HG02938 (cell line): ENCODE measurements around the gene ABTB1.

Experiments
- ATAC-seq: cut with Tn5 transposase; IDR thresholded peaks from one replicate; pipeline ENCODE4 v1.9.1; 2021; ENCODE audit warnings: mild to moderate bottlenecking, moderate library complexity; ENCODE audit not compliant: unreplicated experiment

Gene ABTB1

DNA sequence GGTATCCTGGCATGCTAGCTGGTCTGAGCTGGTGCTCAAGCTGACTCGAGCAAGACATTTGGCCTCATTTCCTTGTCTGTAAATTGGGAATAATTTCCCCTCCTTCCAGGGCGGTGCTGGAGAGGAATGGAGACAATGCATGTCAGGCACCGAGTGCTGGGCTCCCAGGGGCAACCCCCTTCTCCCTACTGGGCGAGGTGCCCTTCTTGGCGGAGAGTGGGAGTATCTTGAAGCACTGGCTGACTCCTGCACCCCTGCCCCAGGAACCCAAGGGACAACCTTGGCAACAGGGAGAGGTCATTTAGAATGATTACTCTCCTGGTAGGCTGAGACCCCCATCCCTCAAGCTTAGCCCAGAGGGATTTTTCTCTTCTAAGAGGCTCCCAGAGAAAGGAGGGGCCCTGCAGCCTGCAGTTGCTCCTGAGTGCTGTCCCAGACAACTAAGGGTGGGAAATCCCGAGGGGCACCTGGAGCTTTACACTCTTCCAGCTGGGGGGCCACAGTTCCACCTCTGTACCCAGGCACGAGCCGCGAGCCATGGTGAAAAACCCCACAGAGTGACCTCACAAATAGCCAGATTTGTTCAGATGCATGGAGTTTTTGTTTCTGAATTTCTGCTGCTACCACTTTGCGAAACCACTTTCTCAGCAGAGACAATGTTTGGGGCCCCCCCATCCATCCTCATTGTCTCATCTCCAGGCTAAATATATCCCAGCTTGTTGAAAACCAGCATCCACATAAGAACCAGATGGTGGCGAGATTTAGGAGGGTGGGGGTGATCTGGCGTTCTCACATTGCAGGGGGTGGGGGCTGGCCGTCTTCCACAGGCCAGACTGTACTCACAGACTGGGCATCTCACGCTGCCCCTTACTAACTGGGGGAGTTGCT lies 44.8 kb downstream of the ABTB1 start:
- ATAC-seq, result no peak

DNA sequence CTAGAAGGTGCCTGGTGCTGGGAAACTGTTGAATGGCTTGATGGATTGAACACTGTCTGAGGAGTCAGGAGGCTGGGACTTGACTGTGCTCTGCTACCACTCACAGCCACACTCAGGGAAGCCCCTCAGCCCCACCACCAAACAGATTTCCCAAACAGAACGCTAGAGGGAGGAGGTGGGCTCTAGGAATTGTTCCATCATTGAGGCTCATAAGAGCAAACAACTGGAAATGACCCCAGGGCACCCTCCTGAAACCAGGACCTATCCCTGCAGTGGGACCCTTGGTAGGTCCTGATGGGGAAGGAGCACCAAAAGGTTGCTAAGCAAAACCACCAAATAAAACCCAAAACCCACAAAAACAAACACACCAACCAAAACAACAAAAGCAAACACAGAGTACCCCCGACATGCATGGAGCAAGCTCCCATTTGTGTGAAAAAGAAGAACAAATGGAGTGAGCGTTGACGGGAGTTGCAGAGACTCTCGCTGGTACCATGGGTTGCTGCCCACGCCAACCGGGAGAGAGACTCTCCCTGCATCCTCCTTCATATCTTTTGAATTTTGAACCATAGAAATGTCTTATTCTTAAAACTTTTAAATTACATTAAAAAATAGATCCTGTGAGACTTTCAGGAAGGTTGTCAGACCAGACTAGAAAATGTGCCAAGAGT lies 45.6 kb downstream of the ABTB1 start:
- no peak for ATAC-seq

- no peak for ATAC-seq
Observed at GRCh38 chr3:127718916-127719290, 46.2 kb downstream of the ABTB1 start.

GRCh38 chr3:127719369-127719768 lies 46.6 kb downstream of the ABTB1 start:
- ATAC-seq, result no peak

DNA sequence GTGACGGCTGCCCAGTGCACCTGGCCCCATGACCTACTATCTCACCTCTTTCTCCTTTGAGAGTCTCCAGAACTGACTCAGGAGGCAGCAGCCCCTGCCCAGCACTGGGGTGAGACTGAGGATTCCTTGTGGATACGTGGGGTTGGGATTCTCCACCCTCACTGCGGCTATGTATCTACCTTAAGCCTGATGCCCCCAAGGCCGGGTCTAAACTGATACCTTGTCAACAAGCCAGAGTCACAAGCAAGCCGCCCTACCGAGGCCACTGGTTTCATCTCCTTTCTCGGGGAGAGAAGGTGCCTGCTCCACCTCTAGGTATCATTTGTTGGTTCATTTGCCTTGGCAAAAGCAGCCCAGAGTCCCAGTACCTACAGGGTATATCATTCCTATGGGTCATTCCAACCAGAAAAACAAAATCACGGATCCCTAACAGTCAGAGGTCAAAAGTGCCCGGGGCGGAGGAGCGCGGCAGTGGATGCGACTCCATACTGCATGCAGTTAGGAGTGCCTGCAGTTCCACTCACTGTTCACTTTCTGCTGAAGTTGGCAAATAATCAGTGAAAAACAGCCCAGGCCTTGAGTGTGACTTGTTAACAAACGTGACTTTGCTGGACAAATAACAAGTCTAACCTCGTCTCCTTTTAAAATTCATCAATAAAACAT lies 47.5 kb downstream of the ABTB1 start:
- ATAC-seq, result no peak

- ATAC-seq, result no peak
Observed at GRCh38 chr3:127720985-127721935, 48.5 kb downstream of the ABTB1 start.

- no peak for ATAC-seq
Observed at GRCh38 chr3:127722091-127722784, 49.5 kb downstream of the ABTB1 start.

- no peak for ATAC-seq
Observed at GRCh38 chr3:127723011-127723567, 50.3 kb downstream of the ABTB1 start.

DNA sequence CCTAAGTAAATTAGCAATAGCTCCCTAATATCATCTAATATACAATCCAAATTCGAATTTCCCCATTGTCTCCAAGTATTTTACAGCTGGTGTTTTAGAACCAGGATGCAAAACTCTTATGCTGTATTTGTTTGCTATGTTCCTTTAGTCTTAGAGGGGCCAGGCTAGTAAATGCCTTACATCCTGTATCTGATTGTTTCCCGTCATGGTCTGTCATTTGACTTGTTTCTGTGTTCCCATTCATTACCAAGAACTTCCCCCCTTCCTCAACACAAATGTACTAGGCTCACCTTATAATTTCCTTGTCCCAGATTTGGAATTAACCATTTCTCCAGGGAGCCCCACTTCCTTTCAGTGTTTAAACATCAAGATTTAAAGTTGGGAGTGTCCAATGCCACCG lies 54.1 kb downstream of the ABTB1 start:
- no peak for ATAC-seq

GRCh38 chr3:127728417-127729015 lies 55.8 kb downstream of the ABTB1 start:
- ATAC-seq, result no peak

GRCh38 chr3:127729556-127730056 lies 56.9 kb downstream of the ABTB1 start:
- no peak for ATAC-seq

DNA sequence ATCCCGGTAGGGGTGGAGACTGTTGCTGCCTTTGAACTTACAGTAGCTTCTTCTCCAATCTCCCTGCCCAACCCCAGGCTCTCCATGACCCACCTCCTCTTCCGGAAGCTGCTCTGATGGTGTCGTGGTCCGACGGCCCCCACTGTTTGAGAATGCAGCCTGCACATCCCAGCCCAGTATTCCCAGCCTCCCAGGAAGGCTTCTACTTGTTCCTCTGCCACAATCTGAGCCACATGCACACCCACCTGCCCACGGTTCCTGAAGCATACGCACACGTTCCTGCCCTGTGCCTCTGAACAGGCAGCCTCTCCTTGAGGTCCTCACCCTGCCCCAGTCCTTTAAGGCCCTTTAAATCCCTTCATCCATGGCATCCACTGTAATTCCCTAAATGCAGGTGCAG lies 57.4 kb downstream of the ABTB1 start:
- no peak for ATAC-seq
